ENCODE data around the gene SALL3.

GRCh38 chr18:78935406-78935805 lies 44.2 kb upstream of the SALL3 start:
- TF ChIP-seq, protein P1, sequence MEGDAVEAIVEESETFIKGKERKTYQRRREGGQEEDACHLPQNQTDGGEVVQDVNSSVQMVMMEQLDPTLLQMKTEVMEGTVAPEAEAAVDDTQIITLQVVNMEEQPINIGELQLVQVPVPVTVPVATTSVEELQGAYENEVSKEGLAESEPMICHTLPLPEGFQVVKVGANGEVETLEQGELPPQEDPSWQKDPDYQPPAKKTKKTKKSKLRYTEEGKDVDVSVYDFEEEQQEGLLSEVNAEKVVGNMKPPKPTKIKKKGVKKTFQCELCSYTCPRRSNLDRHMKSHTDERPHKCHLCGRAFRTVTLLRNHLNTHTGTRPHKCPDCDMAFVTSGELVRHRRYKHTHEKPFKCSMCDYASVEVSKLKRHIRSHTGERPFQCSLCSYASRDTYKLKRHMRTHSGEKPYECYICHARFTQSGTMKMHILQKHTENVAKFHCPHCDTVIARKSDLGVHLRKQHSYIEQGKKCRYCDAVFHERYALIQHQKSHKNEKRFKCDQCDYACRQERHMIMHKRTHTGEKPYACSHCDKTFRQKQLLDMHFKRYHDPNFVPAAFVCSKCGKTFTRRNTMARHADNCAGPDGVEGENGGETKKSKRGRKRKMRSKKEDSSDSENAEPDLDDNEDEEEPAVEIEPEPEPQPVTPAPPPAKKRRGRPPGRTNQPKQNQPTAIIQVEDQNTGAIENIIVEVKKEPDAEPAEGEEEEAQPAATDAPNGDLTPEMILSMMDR (IDR thresholded peaks at IDR 0.05): no peak
- TF ChIP-seq POLR2A (IDR thresholded peaks at IDR 0.05) (no peak), POLR2AphosphoS5 (IDR thresholded peaks at IDR 0.05; ENCODE audit: insufficient read depth in 1 of 2, low read depth in 1 of 2) (no peak)

Data from vagina (tissue), 2 donors.